LNCaP clone FGC (cell line): ENCODE measurements around the gene GALNT1.

Experiments used
- DNase-seq: peaks from one replicate; pipeline ENCODE4 v3.0.0-alpha.2; 2011; ENCODE audit warnings: low read depth
- H3K4me3 ChIP-seq: 2 replicates; pipeline ENCODE4 v1.5.1; 2011; ENCODE audit warnings: mild to moderate bottlenecking, low read depth, low read length, control low read depth
- CTCF ChIP-seq: IDR thresholded peaks from 2 replicates; pipeline ENCODE4 v1.5.1; 2012; ENCODE audit warnings: mild to moderate bottlenecking; ENCODE audit not compliant: control insufficient read depth, insufficient read depth; ENCODE audit errors: extremely low read depth

Gene GALNT1

GRCh38 chr18:35584735-35585134, 3.2 kb downstream of the GALNT1 start:
- H3K4me3 ChIP-seq = no peak overlapping the region
- TF ChIP-seq CTCF = no peak
- no peak for DNase-seq

- H3K4me3 ChIP-seq = no peak overlapping the region
- no peak for DNase-seq
- TF ChIP-seq CTCF = no peak
Measured at GRCh38 chr18:35585608-35586007, 4.1 kb downstream of the GALNT1 start.

- no peak for TF ChIP-seq CTCF
- H3K4me3 ChIP-seq = no peak overlapping the region
- DNase-seq = no peak
Measured at GRCh38 chr18:35588122-35588521, 6.6 kb downstream of the GALNT1 start.

GRCh38 chr18:35588995-35589394, 7.5 kb downstream of the GALNT1 start:
- H3K4me3 ChIP-seq = no peak overlapping the region
- DNase-seq = no peak
- no peak for TF ChIP-seq CTCF

- no peak overlapping the region for H3K4me3 ChIP-seq
- no peak for DNase-seq
- no peak for TF ChIP-seq CTCF
Measured at GRCh38 chr18:35589546-35589945, 8.0 kb downstream of the GALNT1 start.

GRCh38 chr18:35590935-35591334, 9.4 kb downstream of the GALNT1 start:
- H3K4me3 ChIP-seq = no peak overlapping the region
- TF ChIP-seq CTCF = no peak
- no peak for DNase-seq

GRCh38 chr18:35592298-35592697, 10.8 kb downstream of the GALNT1 start:
- TF ChIP-seq CTCF = no peak

More at GRCh38 chr18:35592298-35592697, 10.8 kb downstream of the GALNT1 start:
- no peak for DNase-seq
- no peak overlapping the region for H3K4me3 ChIP-seq
